ENCODE measurements around the gene SOX11.

- no peak for TF ChIP-seq CTCF (conservative IDR thresholded peaks at IDR 0.05; ENCODE audit: low read depth, low read length)
- no peak for TF ChIP-seq EZH2 (IDR thresholded peaks at IDR 0.05; ENCODE audit: low read length, unreplicated experiment)
Observed at GRCh38 chr2:5748391-5748790, 56.2 kb downstream of the SOX11 start.
